Tibial artery (tissue), 4 donors: ENCODE data around the gene PNPLA8.
"Not testable (repeated sequence)": the region's sequence is repeated elsewhere in the genome, so short reads cannot be mapped to it uniquely, and the experiment has no call there.

ENCODE experiments used
- DNase-seq, 2 donors: peaks; one replicate each; pipeline ENCODE4 v3.0.0-alpha.2; 2019
- H3K27ac ChIP-seq, 2 donors: fragments of 200-600 bp; sonication (generic) in 1 of 2; 1 replicate in 1 of 2; 2 replicates in 1 of 2; pipeline ENCODE4 v1.5.1; 2018 to 2019; ENCODE audit warnings: mild to moderate bottlenecking in 1 of 2
- H3K27me3 ChIP-seq, 2 donors: fragments of 200-600 bp; sonication (generic) in 1 of 2; one replicate each; pipeline versions ENCODE4 v1.5.1 to v1.6.0; 2016 to 2019
- H3K36me3 ChIP-seq, 3 donors: fragments of 200-600 bp; sonication (generic) in 2 of 3; one replicate each; pipeline ENCODE4 v1.5.1; 2016 to 2019; ENCODE audit warnings: mild to moderate bottlenecking in 2 of 3
- H3K4me1 ChIP-seq, 4 donors: fragments of 200-600 bp; sonication (generic) in 2 of 4; 1 replicate in 3 of 4; 2 replicates in 1 of 4; pipeline ENCODE4 v1.5.1; 2016 to 2019
- H3K4me3 ChIP-seq, 2 donors: fragments of 200-600 bp; sonication (generic) in 1 of 2; 1 replicate in 1 of 2; 2 replicates in 1 of 2; pipeline ENCODE4 v1.5.1; 2018 to 2019; ENCODE audit warnings: mild to moderate bottlenecking in 2 of 2
- H3K9me3 ChIP-seq, 3 donors: fragments of 200-600 bp; sonication (generic) in 1 of 3; one replicate each; pipeline ENCODE4 v1.5.1; 2016 to 2019
- CTCF ChIP-seq, 2 experiments: fragments of 200-600 bp in 1 of 2; fragments of 450-650 bp in 1 of 2; IDR thresholded peaks; one replicate each; pipeline ENCODE4 v1.5.1; 2017 to 2019; ENCODE audit warnings: antibody characterized with exemption in 2 of 2, mild to moderate bottlenecking in 1 of 2, moderate library complexity in 1 of 2
- intact Hi-C: fragments of 100-400 bp; cut with DNase I; formaldehyde crosslinking; loops from one replicate; pipeline ENCODE4 v1.15.0; 2023; ENCODE audit warnings: low total_unique reads

PNPLA8 gene

GRCh38 chr7:108557617-108558016 is 31.7 kb upstream of the PNPLA8 start:
- H3K4me1 ChIP-seq, result no peaks in the 10 kb centered on the region
- H3K27ac ChIP-seq, result no peak overlapping the region
- peaks cover 3 to 24% (median 22%) of the 10 kb centered on the region in 3 donors for H3K9me3 ChIP-seq
- peaks cover 0 to 10% (median 0%) of the 10 kb centered on the region in 3 donors for H3K36me3 ChIP-seq
- no peak for TF ChIP-seq CTCF (IDR thresholded peaks at IDR 0.05)
- no peak overlapping the region for H3K4me3 ChIP-seq
- no peak for DNase-seq
- no peaks in the 10 kb centered on the region for H3K27me3 ChIP-seq
- intact Hi-C loops, result no loop called here

GRCh38 chr7:108557191-108557590 is 31.3 kb upstream of the PNPLA8 start:
- no peak for TF ChIP-seq CTCF (IDR thresholded peaks at IDR 0.05)
- Histone ChIP-seq H3K4me3 (no peak overlapping the region), H3K36me3 (peaks cover 0 to 10% (median 0%) of the 10 kb centered on the region in 3 donors), H3K27ac (no peak overlapping the region), H3K27me3 (no peaks in the 10 kb centered on the region), H3K4me1 (no peaks in the 10 kb centered on the region), H3K9me3 (peaks cover 3 to 24% (median 22%) of the 10 kb centered on the region in 3 donors)
- no peak for DNase-seq
- intact Hi-C loops, result no loop called here

- intact Hi-C loops, H3K27ac ChIP-seq, H3K36me3 ChIP-seq, DNase-seq, H3K4me3 ChIP-seq, H3K4me1 ChIP-seq, H3K27me3 ChIP-seq: not testable (repeated sequence)
- H3K9me3 ChIP-seq, result peaks cover 3 to 24% (median 22%) of the 10 kb centered on the region in 3 donors
Observed at GRCh38 chr7:108556665-108557064, 30.7 kb upstream of the PNPLA8 start.

- H3K9me3 ChIP-seq, H3K4me1 ChIP-seq, DNase-seq, H3K4me3 ChIP-seq, H3K27ac ChIP-seq, H3K36me3 ChIP-seq, H3K27me3 ChIP-seq, intact Hi-C loops: not testable (repeated sequence)
Observed at GRCh38 chr7:108548141-108548896, 22.4 kb upstream of the PNPLA8 start.

GRCh38 chr7:108541478-108541877 is 15.5 kb upstream of the PNPLA8 start:
- intact Hi-C loops, result no loop called here
- Histone ChIP-seq H3K4me3 (no peak overlapping the region), H3K4me1 (no peaks in the 10 kb centered on the region), H3K27me3 (no peaks in the 10 kb centered on the region), H3K9me3 (no peaks in the 10 kb centered on the region), H3K27ac (no peak overlapping the region), H3K36me3 (no peaks in the 10 kb centered on the region)
- no peak for DNase-seq
- no peak for TF ChIP-seq CTCF (IDR thresholded peaks at IDR 0.05)

- H3K27ac ChIP-seq, H3K36me3 ChIP-seq, H3K27me3 ChIP-seq, H3K4me3 ChIP-seq, intact Hi-C loops, DNase-seq, H3K9me3 ChIP-seq, H3K4me1 ChIP-seq: not testable (repeated sequence)
Observed at GRCh38 chr7:108538685-108539084, 12.8 kb upstream of the PNPLA8 start.

- H3K36me3 ChIP-seq, DNase-seq, H3K27ac ChIP-seq, H3K4me3 ChIP-seq, H3K4me1 ChIP-seq, intact Hi-C loops, H3K9me3 ChIP-seq, H3K27me3 ChIP-seq: not testable (repeated sequence)
Observed at GRCh38 chr7:108538236-108538635, 12.3 kb upstream of the PNPLA8 start.

- intact Hi-C loops, result no loop called here
- no peak for DNase-seq
- no peaks in the 10 kb centered on the region for H3K27me3 ChIP-seq
- H3K27ac ChIP-seq, result no peak overlapping the region
- no peaks in the 10 kb centered on the region for H3K9me3 ChIP-seq
- H3K4me1 ChIP-seq, result no peaks in the 10 kb centered on the region
- no peaks in the 10 kb centered on the region for H3K36me3 ChIP-seq
- TF ChIP-seq CTCF (IDR thresholded peaks at IDR 0.05), result no peak
- H3K4me3 ChIP-seq, result no peak overlapping the region
Observed at GRCh38 chr7:108537229-108537628, 11.3 kb upstream of the PNPLA8 start.
